Measurements from ENCODE around the gene EPHA5. TPM values are rescaled to one million over a fixed set of nuclear protein-coding genes. Genes with fewer than 3 reads are reported as not detected.

EPHA5 gene
- total RNA-seq, 1 experiment from 2014 or later, result 0.11 TPM

GRCh38 chr4:65495439-65495838 lies 174.8 kb downstream of the EPHA5 start:
- no peak for TF ChIP-seq CTCF (IDR thresholded peaks at IDR 0.05; ENCODE audit: insufficient read depth in 1 of 2, low read depth in 1 of 2, low read length in 1 of 2, severe bottlenecking in 1 of 2, unreplicated experiment in 1 of 2)
- DNase-seq, result no peak
- Mint-ChIP-seq H3K9me3 (ENCODE audit: unreplicated experiment) (no peaks in the 10 kb centered on the region), H3K4me1 (ENCODE audit: low read depth, unreplicated experiment) (no peaks in the 10 kb centered on the region), H3K27me3 (ENCODE audit: insufficient read depth, unreplicated experiment) (no peaks in the 10 kb centered on the region), H3K4me3 (ENCODE audit: unreplicated experiment) (no peak overlapping the region), H3K27ac (ENCODE audit: unreplicated experiment) (no peak overlapping the region), H3K36me3 (ENCODE audit: insufficient read depth, unreplicated experiment) (no peaks in the 10 kb centered on the region)
- no peaks in the 10 kb centered on the region for H3K27me3 ChIP-seq (replicated peaks; ENCODE audit: control insufficient read depth, insufficient read depth, low read length)
- no peaks in the 10 kb centered on the region for H3K9me3 ChIP-seq
- ChIA-PET CTCF (no interaction called here), POLR2A (no interaction called here)
- no peaks in the 10 kb centered on the region for H3K36me3 ChIP-seq (ENCODE audit: control insufficient read depth, insufficient read depth, low read length)
- no peaks in the 10 kb centered on the region for H3K4me1 ChIP-seq
- BruUV-seq (replicated peaks), result no TSS peak
- no peak overlapping the region for H3K4me3 ChIP-seq (ENCODE audit: low read depth, low read length)
- intact Hi-C loops (cut with micrococcal nuclease; ENCODE audit: unreplicated experiment), result no loop called here

GRCh38 chr4:65482410-65482809 lies 187.9 kb downstream of the EPHA5 start:
- POLR2A ChIA-PET, result no interaction called here
- H3K27me3 Mint-ChIP-seq (ENCODE audit: insufficient read depth, unreplicated experiment), result peaks cover 2% of the 10 kb centered on the region
- no TSS peak for BruUV-seq (replicated peaks)
- TF ChIP-seq CTCF (IDR thresholded peaks at IDR 0.05; ENCODE audit: insufficient read depth in 1 of 2, low read depth in 1 of 2, low read length in 1 of 2, severe bottlenecking in 1 of 2, unreplicated experiment in 1 of 2), result no peak
- no peaks in the 10 kb centered on the region for H3K4me1 Mint-ChIP-seq (ENCODE audit: low read depth, unreplicated experiment)
- no peaks in the 10 kb centered on the region for H3K36me3 Mint-ChIP-seq (ENCODE audit: insufficient read depth, unreplicated experiment)
- H3K9me3 Mint-ChIP-seq (ENCODE audit: unreplicated experiment), result no peaks in the 10 kb centered on the region
- no peak for DNase-seq
- H3K9me3 ChIP-seq, result no peaks in the 10 kb centered on the region
- no peaks in the 10 kb centered on the region for H3K27me3 ChIP-seq (replicated peaks; ENCODE audit: control insufficient read depth, insufficient read depth, low read length)
- no peaks in the 10 kb centered on the region for H3K4me1 ChIP-seq
- H3K36me3 ChIP-seq (ENCODE audit: control insufficient read depth, insufficient read depth, low read length), result no peaks in the 10 kb centered on the region
- no peak overlapping the region for H3K4me3 Mint-ChIP-seq (ENCODE audit: unreplicated experiment)
- no peak overlapping the region for H3K27ac Mint-ChIP-seq (ENCODE audit: unreplicated experiment)
- CTCF ChIA-PET, result no interaction called here
- intact Hi-C loops (cut with micrococcal nuclease; ENCODE audit: unreplicated experiment), result no loop called here
- H3K4me3 ChIP-seq (ENCODE audit: low read depth, low read length), result no peak overlapping the region

GRCh38 chr4:65472531-65472930 lies 197.8 kb downstream of the EPHA5 start:
- DNase-seq, result no peak
- no peaks in the 10 kb centered on the region for H3K9me3 Mint-ChIP-seq (ENCODE audit: unreplicated experiment)
- Histone ChIP-seq H3K4me3 (ENCODE audit: low read depth, low read length) (no peak overlapping the region), H3K4me1 (no peaks in the 10 kb centered on the region), H3K27me3 (replicated peaks; ENCODE audit: control insufficient read depth, insufficient read depth, low read length) (no peaks in the 10 kb centered on the region), H3K9me3 (no peaks in the 10 kb centered on the region), H3K36me3 (ENCODE audit: control insufficient read depth, insufficient read depth, low read length) (no peaks in the 10 kb centered on the region)
- no peak for TF ChIP-seq CTCF (IDR thresholded peaks at IDR 0.05; ENCODE audit: insufficient read depth in 1 of 2, low read depth in 1 of 2, low read length in 1 of 2, severe bottlenecking in 1 of 2, unreplicated experiment in 1 of 2)
- intact Hi-C loops (cut with micrococcal nuclease; ENCODE audit: unreplicated experiment), result no loop called here
- no peaks in the 10 kb centered on the region for H3K36me3 Mint-ChIP-seq (ENCODE audit: insufficient read depth, unreplicated experiment)
- no TSS peak for BruUV-seq (replicated peaks)
- ChIA-PET POLR2A (no interaction called here), CTCF (no interaction called here)
- H3K27me3 Mint-ChIP-seq (ENCODE audit: insufficient read depth, unreplicated experiment), result peaks cover 6% of the 10 kb centered on the region
- H3K4me3 Mint-ChIP-seq (ENCODE audit: unreplicated experiment), result no peak overlapping the region
- no peaks in the 10 kb centered on the region for H3K4me1 Mint-ChIP-seq (ENCODE audit: low read depth, unreplicated experiment)
- no peak overlapping the region for H3K27ac Mint-ChIP-seq (ENCODE audit: unreplicated experiment)
